Measurements from ENCODE around the gene ZNF165. TPM values are rescaled to one million over a fixed set of nuclear protein-coding genes. Genes with fewer than 3 reads are reported as not detected.
"Not testable (repeated sequence)": the region's sequence is repeated elsewhere in the genome, so short reads cannot be mapped to it uniquely, and the experiment has no call there.

The ZNF165 gene
- total and polyA plus RNA-seq, 2 experiments from 2014 or later = 5.9 to 9.4 TPM

- H3K36me3 ChIP-seq (replicated peaks; ENCODE audit: insufficient read depth, low read depth) = no peaks in the 10 kb centered on the region
- WGBS (ENCODE audit: low lambda C conversion rate, missing lambda C conversion rate) = 98% methylated on average over 2 of the region's 2 CpGs
- H3K4me3 ChIP-seq = no peak overlapping the region
Measured at GRCh38 chr6:28121876-28122275, 41.5 kb downstream of the ZNF165 start.

GRCh38 chr6:28122283-28122682 lies 41.9 kb downstream of the ZNF165 start:
- DNase-seq (ENCODE audit: low spot score); H3K27me3 ChIP-seq; H3K36me3 ChIP-seq (replicated peaks; ENCODE audit: insufficient read depth, low read depth); H3K4me2 ChIP-seq; H3K9me3 ChIP-seq (ENCODE audit: low read depth); H3K9me2 ChIP-seq (replicated peaks; ENCODE audit: insufficient read depth); H2AFZ ChIP-seq; H3K4me1 ChIP-seq (ENCODE audit: insufficient read depth); H4K20me1 ChIP-seq (ENCODE audit: insufficient read depth, poor library complexity, severe bottlenecking); H3K4me3 ChIP-seq; H3K27ac ChIP-seq: not testable (repeated sequence)
- WGBS (ENCODE audit: low lambda C conversion rate, missing lambda C conversion rate) = 92% methylated on average over 5 of the region's 5 CpGs
- H3K79me2 ChIP-seq = peaks cover 28% of the 10 kb centered on the region

More at GRCh38 chr6:28121876-28122275, 41.5 kb downstream of the ZNF165 start:
- Histone ChIP-seq H3K9me2 (replicated peaks; ENCODE audit: insufficient read depth) (no peaks in the 10 kb centered on the region), H3K4me1 (ENCODE audit: insufficient read depth) (no peaks in the 10 kb centered on the region), H3K4me2 (no peak overlapping the region), H3K27ac (no peak overlapping the region), H3K27me3 (no peaks in the 10 kb centered on the region), H4K20me1 (ENCODE audit: insufficient read depth, poor library complexity, severe bottlenecking) (no peaks in the 10 kb centered on the region), H3K79me2 (peaks cover 27% of the 10 kb centered on the region), H3K9me3 (ENCODE audit: low read depth) (no peaks in the 10 kb centered on the region), H2AFZ (no peak overlapping the region)
- TF ChIP-seq EZH2 (IDR thresholded peaks at IDR 0.05; ENCODE audit: borderline replicate concordance) (no peak), CTCF (IDR thresholded peaks at IDR 0.05; ENCODE audit: poor library complexity) (no peak), EZH2phosphoT487 (IDR thresholded peaks at IDR 0.05; ENCODE audit: low read depth, severe bottlenecking, unreplicated experiment) (no peak)
- DNase-seq (ENCODE audit: low spot score) = no peak

- H3K36me3 ChIP-seq (replicated peaks; ENCODE audit: insufficient read depth, low read depth) = no peaks in the 10 kb centered on the region
- H4K20me1 ChIP-seq (ENCODE audit: insufficient read depth, poor library complexity, severe bottlenecking) = no peaks in the 10 kb centered on the region
- H3K9me2 ChIP-seq (replicated peaks; ENCODE audit: insufficient read depth) = no peaks in the 10 kb centered on the region
- TF ChIP-seq EZH2 (IDR thresholded peaks at IDR 0.05; ENCODE audit: borderline replicate concordance) = no peak
- H3K4me2 ChIP-seq = peak within 1 kb of the TSS; percentile 79
- peaks cover 40% of the 10 kb centered on the region for H3K79me2 ChIP-seq
- H2AFZ ChIP-seq = peak within 1 kb of the TSS; percentile 70
- H3K9me3 ChIP-seq (ENCODE audit: low read depth) = no peaks in the 10 kb centered on the region
- WGBS (ENCODE audit: low lambda C conversion rate, missing lambda C conversion rate) = 2% methylated on average over 28 of the region's 28 CpGs
- peak within 1 kb of the TSS; percentile 51 for H3K4me3 ChIP-seq
- DNase-seq (ENCODE audit: low spot score) = peak; percentile 92
- H3K27ac ChIP-seq = peak within 1 kb of the TSS; percentile 58
- H3K27me3 ChIP-seq = no peaks in the 10 kb centered on the region
- H3K4me1 ChIP-seq (ENCODE audit: insufficient read depth) = no peaks in the 10 kb centered on the region
Measured at GRCh38 chr6:28124350-28124970, 44.1 kb downstream of the ZNF165 start, which contains the start of gene ZSCAN16. TSS of gene ZSCAN16 (plus strand) at chr6:28124609. CDS start at chr6:28125444, 835 bp downstream.

- WGBS (ENCODE audit: low lambda C conversion rate, missing lambda C conversion rate) = 19% methylated on average over 6 of the region's 6 CpGs
Measured at GRCh38 chr6:28124971-28125353, 44.6 kb downstream of the ZNF165 start.

GRCh38 chr6:28125401-28125800 lies 45.0 kb downstream of the ZNF165 start:
- Histone ChIP-seq H3K27me3 (no peaks in the 10 kb centered on the region), H4K20me1 (ENCODE audit: insufficient read depth, poor library complexity, severe bottlenecking) (no peaks in the 10 kb centered on the region), H2AFZ (peak overlapping the region; percentile 70), H3K79me2 (peaks cover 44% of the 10 kb centered on the region), H3K36me3 (replicated peaks; ENCODE audit: insufficient read depth, low read depth) (no peaks in the 10 kb centered on the region), H3K27ac (no peak overlapping the region), H3K9me2 (replicated peaks; ENCODE audit: insufficient read depth) (no peaks in the 10 kb centered on the region), H3K4me1 (ENCODE audit: insufficient read depth) (no peaks in the 10 kb centered on the region), H3K4me2 (peak overlapping the region; percentile 79), H3K4me3 (peak overlapping the region; percentile 51), H3K9me3 (ENCODE audit: low read depth) (no peaks in the 10 kb centered on the region)
- DNase-seq (ENCODE audit: low spot score) = no peak
- TF ChIP-seq CTCF (IDR thresholded peaks at IDR 0.05; ENCODE audit: poor library complexity) = no peak
- TF ChIP-seq EZH2 (IDR thresholded peaks at IDR 0.05; ENCODE audit: borderline replicate concordance) = no peak
- no peak for TF ChIP-seq EZH2phosphoT487 (IDR thresholded peaks at IDR 0.05; ENCODE audit: low read depth, severe bottlenecking, unreplicated experiment)
- 87% methylated on average over 4 of the region's 4 CpGs for WGBS (ENCODE audit: low lambda C conversion rate, missing lambda C conversion rate)

More at GRCh38 chr6:28124971-28125353, 44.6 kb downstream of the ZNF165 start:
- Histone ChIP-seq H3K9me2 (replicated peaks; ENCODE audit: insufficient read depth) (no peaks in the 10 kb centered on the region), H3K4me1 (ENCODE audit: insufficient read depth) (no peaks in the 10 kb centered on the region), H3K4me2 (peak overlapping the region; percentile 79), H2AFZ (peak overlapping the region; percentile 70), H3K36me3 (replicated peaks; ENCODE audit: insufficient read depth, low read depth) (no peaks in the 10 kb centered on the region), H3K27me3 (no peaks in the 10 kb centered on the region), H3K4me3 (peak overlapping the region; percentile 51), H3K27ac (no peak overlapping the region), H3K79me2 (peaks cover 40% of the 10 kb centered on the region), H3K9me3 (ENCODE audit: low read depth) (no peaks in the 10 kb centered on the region), H4K20me1 (ENCODE audit: insufficient read depth, poor library complexity, severe bottlenecking) (no peaks in the 10 kb centered on the region)
- DNase-seq (ENCODE audit: low spot score) = no peak
- no peak for TF ChIP-seq EZH2 (IDR thresholded peaks at IDR 0.05; ENCODE audit: borderline replicate concordance)
